Suppressor macrophage treated with lipopolysaccharide for 4 hours (primary cell): ENCODE measurements around the gene GNPAT.

ENCODE experiments used
- DNase-seq: peaks from one replicate; pipeline ENCODE4 v3.0.0-alpha.2; 2020

Gene GNPAT

DNA sequence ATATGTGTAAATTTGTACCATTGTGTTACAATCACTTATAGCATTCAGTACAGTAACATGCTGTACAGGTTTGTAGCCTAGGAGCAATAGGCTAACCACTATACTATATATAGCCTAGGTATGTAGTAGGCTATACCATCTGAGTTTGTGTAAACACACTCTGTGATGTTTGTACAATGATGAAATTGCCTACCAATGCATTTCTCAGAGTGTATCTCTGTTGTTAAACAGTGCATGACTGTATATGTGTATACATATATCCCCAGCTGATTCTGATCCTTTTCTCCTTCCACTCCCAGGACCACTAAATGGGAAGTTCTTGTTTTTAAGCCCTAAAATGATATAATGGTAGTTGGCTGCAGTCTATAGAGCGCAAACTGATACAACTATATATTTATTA, 7.8 kb downstream of the GNPAT start:
- no peak for DNase-seq

DNA sequence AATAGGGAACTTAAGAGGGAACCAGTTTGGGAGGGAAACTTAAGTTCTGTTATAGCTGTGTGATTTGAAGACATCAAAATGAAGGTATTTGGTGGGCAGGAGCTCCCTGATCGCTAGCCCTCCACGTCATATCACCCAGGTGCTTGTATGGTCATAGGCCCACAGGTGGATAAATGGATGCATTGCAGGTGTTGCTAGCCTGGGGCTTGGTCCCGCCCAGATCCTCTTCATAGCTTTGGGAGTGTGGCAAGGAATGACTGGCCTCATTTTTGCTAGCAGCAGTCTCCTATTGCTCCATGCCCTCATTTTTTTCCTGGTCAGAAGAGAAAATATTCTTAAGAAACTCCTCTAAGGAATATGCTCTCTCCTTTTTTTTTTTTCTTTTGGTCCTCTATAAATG, 11.3 kb downstream of the GNPAT start:
- no peak for DNase-seq

DNA sequence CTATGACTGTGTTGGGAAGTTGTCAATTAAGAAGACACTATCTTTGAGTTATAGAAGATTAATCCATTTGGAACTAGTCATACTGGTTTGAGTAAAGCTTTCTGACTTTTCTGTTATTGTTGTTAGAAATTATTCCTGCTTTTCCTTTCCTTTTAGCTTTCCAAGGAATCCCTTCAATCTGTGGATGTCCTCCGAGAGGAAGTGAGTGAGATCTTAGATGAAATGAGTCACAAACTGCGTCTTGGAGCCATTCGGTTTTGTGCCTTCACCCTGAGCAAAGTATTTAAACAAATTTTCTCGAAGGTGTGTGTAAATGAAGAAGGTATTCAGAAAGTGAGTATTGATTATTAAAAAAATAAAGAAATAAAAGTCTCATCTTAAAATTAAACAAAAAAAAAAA, 19.3 kb downstream of the GNPAT start:
- DNase-seq: no peak

DNA sequence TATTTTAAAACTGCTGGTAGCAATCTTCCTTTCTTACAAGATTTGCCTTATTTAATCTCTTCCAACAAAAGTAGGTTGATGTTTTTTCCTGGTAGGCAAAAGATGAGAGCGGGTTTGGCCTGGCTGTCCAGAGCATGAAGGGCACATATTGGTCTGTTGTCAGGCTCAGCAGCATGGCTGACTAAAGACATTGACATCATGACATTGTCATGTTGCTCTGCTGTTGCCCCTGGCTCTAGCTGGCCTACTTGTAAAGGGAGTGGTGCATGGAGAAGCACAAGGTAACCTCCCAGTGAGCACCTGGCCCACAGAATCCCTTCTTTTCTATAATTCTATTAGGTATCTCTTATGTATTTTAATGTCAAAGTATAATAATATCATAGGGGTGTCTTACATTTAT, 23.6 kb downstream of the GNPAT start:
- no peak for DNase-seq

DNA sequence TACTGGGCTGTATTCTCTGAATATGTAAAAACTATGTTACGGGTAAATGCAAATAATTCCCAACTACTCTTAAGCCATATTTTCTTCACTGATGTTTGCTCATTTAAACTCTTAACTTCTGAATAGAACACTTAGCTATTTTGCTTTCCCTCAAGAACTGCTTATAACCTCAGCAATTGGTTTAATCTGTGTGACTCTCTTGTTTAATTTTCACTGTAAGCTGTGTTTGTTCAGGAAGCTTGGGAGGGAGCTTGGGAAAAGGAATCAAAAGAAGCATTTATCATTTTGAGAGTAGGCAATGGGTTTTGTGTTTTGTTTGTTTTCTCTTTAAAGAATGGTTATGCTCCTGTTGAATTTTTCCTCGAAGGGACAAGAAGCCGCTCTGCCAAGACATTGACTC, 24.4 kb downstream of the GNPAT start:
- DNase-seq: no peak

DNA sequence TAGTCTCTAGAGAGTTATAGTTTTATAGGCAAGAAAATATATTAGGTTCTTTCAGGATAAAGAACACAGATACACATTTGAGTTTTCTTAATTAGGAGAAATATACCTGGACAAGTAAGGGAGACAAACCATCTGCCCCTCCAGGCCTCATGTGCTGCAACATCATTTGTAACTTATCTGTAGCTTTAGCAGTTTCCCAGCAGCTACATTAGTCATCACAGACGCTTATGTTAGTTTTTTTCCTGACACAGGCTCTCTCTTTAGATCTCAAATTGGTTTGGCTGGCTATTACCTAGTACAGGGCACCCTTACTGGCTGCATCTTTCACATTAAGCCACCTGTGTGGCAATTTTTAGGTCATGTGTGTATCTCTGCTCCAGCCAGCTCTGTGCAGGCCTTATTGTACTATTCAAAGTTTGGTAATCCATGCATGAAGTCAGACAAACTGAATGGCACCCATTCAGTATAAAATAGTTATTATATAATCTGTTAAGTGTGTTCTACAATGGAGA, 25.9 kb downstream of the GNPAT start:
- DNase-seq: no peak

DNA sequence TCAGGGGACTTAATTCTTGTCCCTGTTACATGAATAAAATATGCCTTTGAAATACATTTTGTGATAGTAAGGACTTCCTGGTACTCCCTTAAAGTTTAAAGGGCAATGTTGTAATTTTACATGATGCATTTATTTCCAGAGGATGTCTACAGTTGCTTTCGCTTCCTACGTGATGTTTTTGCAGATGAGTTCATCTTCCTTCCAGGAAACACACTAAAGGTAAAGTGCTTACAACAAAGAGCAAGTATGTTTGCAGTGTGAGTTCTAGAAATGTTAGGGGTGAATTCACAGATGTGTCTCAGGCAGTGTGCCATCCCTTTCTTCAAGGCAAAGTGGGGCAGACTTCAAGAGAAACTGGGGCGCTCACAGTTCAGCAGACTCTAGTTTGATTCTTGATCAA, 31.2 kb downstream of the GNPAT start:
- DNase-seq: no peak

DNA sequence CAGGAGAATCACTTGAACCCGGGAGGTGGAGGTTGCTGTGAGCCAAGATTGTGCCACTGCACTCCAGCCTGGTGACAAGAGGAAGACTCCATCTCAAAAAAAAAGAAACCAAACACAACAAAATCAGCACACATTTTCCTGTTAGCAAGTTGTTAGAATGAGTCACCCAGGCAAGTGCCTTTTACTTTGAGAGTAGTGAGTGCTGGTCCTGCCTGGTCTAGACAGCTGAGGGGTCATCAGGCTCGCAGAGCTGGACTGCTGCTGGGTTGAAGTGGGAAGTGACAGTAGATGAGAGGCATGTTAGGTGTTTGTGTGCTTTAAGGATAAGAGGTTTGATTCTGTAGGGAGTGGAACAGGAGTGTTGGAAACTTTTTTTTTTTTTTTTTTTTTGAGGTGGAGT, 31.9 kb downstream of the GNPAT start:
- DNase-seq: no peak

DNA sequence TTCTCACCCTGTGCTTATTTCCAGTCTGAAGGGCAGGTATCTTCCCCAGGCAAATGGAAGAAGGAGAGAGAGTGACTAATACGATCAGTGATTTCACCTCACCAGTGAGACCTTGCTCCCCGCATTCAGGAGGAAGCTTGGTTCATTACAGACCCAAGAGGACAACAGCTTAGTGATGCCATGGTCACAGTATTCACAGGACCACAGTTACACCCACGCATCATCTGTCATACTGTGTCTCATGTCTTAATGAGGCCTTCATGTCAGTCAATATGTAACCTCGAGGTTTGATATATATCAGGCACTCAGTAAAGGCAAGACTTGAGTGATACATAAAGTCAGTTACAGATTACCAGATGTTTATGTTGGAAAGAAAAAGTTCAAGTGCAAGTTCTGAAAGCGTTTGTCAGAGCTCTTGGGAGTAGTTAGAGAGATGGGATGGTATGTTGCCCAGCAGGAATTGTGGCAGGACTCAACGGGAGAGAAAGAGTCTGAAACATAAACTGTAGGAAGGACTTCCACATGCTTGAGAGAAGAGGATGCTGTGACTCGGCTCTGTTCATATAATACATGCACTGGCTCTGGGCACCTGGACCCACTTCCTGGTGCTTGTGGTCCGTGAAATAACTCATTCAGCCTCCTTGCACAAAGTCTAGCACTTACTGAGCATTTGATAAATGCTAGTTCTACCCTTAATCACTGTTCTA, 33.3 kb downstream of the GNPAT start:
- peak; percentile 3 for DNase-seq

DNA sequence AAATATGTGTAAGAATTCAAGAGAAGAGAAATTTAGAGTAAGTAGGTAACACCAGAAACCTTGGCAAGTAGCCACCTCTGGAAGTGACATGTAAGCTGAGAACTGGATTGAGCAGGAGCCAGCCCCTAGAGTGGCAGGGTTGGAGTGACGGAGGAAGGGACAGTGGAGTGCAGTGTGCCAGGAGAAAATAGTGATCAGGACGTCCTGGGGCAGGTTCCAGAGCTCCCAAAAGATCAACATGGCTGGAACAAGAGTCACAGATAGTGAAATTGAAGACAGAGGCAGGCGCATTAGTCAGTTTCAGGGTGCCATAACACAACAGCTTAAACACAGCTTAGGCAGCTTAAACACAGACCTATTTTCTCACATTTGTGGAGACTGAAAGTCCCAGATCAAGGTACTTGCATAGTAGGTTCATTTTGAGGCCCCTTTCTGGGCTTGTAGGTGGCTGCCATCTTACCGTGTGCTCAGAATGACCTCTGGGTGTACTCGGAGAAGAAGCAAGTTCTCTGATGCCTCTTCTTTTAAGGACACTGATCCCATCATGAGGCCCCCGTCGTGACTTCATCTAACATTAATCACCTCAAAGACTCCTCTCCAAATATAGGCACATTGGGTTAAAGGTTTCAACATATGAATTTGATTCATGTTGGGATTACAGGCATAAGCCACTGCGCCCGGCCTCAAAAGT, 37.2 kb downstream of the GNPAT start:
- no peak for DNase-seq

DNA sequence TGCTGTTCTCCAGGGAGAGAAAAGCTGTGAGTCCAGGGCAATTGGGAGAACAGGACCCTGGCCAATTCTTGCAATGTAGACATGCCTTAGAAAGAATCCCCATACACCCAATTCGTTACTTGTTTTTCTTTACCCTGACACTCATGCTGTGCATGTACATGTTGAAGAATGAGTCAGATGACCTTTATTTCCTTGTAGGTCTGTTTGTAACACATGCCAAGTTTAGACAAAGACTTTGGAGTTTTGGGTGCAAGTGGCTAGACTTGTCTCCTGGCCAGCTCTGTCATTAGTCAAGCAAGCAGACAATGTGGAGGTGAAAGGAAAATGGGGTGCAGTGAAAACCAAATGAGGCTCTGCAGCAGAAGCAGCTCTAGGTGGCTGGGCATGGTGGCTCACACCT, 38.1 kb downstream of the GNPAT start:
- DNase-seq: no peak

DNA sequence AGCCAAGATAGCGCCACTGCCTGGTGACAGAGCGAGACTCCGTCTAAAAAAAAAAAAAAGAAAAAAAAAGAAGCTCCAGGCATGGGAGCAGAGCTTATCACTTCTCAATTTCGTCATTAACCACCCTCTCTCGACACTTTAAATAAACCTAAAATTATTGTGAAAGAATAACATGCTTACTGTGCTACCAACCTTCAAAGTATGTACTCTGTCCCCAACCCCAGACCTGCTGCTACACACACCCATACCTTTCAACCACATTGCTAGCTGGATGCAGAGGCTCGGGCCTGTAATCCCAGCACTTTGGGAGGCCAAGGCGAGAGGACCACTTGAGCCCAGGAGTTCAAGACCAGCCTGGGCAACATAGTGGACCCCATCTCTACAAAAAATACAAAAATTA, 38.7 kb downstream of the GNPAT start:
- no peak for DNase-seq

DNA sequence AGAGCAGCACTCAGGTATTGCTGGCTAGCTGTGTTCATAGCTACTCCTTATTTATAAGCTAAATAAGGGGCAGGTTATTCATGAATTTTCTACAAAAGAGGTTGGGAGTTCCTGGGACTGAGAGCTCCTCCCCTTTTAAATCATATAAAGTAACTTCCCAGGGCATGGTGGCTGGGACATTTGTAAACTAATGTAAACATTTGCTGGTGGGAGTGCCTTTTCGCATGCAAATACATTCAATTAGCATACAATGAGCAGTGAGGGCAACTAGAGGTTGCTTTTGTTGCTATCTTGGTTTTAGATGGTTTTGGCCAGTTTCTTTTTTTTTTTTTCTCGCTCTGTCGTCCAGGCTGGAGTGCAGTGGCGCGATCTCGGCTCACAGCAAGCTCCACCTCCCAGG, 43.4 kb downstream of the GNPAT start:
- DNase-seq: no peak

DNA sequence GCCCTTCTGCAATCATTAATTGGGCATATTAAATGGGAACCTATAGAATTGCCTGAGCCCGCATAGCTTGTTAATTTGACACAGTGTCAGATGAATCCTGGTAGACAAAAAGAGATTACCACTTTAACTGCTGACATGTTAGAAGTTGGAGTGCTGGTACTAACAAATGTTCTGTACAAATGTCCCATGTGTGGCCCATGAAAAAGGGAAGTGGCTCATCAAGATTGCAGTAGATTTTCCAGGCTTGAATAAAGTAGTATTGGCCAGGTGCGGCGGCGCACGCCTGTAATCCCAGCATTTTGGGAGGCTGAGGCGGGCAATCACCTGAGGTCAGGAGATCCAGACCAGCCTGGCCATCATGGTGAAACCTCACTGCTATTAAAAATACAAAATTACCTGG, 45.6 kb downstream of the GNPAT start:
- no peak for DNase-seq

DNA sequence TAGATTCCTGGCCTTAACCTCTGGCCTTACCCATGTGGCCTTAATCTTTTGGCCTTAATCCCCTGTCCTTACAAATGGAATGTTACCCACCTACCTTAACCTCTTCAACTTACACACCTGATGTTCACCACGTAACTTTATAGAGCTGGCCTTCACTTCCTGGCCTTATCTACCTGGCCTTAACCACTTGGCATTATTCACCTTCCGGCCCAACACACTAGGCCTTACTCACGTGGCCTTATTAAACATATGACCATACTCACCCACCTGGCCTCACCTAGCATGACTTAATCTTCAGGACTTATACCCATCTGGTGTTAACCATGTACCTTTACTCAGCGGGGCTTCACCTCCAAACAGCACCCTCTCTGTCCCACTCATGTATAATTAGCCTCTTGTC, 54.9 kb downstream of the GNPAT start:
- no peak for DNase-seq

DNA sequence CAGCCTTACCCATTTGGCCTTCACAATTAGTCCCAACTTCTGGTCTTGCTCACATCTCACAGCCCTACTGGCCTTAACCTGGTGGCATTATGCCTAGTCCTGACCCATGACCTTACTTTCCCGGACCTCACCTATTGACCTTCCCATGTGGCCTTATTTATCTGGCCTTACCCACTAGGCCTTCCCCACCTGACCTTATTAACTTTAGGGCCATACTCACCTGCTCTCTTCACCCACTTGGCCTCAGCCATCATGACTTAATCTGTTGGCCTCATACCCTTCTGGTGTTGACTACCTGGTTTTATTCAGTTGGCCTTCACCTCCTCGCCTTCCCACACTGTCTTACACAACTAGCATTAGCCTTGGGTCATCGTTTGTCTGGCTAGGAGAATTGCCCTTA, 61.0 kb downstream of the GNPAT start:
- DNase-seq: no peak

DNA sequence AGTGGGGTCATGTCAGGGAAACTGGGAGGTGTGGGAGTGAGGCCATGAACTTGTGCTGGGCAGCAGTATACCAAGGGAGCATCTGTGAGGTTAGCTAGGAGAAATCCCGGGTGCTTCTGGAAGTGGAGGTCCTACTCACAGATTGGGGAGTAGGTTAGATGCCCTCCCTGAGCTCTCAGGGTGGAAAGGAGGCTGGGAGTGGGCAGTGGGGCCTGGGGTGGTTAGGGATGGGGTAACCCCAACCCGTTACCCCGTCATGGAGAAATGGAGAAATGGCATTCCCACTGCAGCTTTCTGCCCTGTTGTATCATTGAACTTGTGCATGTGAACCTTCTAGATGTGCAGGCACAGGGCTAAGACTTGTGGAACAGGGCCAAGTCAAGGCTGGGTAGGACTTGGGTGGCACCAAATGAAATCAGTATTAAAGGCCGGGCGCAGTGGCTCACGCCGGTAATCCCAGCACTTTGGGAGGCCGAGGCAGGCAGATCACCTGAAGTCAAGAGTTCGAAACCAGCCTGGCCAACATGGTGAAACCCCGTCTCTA, 69.5 kb downstream of the GNPAT start:
- DNase-seq: no peak

DNA sequence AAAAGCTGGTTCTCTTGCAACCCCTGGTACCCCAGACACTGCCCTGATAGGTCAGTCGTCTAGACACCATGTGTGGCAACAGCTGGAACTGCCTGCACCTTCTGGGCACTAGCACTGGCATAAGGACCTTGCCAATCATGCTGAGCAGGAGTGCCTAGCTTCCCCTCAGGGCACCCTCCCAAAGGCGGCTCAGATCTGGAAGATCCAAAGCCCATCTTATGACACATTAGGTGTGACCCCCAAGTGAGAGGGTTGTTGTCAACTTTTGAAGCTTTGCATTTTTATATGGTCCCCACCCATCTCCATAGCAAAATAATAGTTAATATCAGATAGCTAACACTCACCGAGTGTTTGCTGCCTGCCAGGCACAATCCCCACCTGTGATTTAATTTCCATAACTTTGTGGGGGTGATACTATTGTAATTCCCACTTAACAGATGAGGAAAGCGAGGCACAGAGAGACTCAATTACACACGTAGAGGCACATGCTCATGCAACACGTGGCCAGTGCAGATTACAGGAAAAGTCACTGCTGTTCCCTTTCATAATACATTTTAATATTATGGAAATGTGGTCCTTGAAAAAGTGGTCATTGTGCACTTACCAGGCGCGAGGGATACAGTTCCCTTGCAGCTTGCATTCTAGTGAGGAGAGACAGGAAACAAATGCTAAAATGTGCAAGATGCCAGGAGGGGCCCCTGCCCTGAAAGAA, 70.9 kb downstream of the GNPAT start:
- no peak for DNase-seq

DNA sequence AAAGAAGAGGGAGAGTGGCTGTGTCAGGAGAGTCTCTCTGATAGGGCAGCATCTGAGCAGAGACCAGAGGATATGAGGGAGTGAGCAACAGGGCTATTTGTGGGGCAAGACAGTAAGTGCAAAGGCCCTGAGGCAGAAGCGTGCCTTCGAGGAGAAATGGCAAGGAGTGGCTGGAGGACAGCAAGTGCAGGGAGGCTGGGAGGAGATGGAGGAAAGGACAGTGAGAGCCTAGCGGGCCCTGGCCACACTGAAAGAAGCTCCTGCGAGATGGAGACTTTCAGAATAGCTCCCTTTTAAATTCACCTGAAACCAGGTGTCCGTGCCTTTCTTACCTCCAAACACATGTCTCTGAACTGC, 71.4 kb downstream of the GNPAT start:
- DNase-seq: no peak

DNA sequence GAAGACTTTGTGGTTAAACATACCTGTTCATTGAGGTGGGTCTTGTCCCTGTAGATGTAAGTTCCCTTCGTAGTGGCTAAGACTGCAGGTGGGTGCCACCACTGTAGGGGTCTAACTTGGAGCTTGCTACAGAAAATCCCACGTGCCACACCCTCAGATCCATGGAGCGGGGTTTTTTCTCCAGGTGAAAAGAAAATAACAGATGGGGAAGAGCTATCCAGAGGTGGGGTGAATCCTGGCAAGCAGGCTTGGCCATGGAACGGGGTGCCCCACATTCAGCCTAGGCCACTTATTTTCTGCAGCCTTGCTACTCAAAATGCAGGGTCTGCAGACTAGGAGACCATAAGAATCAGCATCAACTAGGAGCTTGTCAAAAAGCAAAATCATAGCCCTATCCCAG, 72.6 kb downstream of the GNPAT start:
- DNase-seq: no peak

DNA sequence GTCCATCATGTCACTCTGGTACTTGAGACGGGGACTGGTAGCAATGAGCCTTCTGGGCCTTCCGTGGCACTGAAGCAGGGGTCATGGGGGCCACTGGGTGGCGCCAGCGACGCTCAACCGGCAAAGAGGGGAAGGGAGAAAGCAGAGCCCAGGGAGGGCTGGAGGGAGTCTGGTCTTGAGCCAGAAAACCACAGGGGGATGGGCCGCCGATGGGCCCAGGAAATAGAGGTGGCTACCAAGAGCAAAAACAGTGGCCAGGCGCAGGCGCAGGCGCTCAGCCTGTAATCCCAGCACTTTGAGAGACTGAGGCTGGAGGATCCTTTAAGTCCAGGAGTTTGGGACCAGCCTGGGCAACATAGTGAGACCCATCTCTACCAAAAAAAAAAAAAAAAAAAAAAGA, 74.9 kb downstream of the GNPAT start:
- DNase-seq: peak; percentile 59

DNA sequence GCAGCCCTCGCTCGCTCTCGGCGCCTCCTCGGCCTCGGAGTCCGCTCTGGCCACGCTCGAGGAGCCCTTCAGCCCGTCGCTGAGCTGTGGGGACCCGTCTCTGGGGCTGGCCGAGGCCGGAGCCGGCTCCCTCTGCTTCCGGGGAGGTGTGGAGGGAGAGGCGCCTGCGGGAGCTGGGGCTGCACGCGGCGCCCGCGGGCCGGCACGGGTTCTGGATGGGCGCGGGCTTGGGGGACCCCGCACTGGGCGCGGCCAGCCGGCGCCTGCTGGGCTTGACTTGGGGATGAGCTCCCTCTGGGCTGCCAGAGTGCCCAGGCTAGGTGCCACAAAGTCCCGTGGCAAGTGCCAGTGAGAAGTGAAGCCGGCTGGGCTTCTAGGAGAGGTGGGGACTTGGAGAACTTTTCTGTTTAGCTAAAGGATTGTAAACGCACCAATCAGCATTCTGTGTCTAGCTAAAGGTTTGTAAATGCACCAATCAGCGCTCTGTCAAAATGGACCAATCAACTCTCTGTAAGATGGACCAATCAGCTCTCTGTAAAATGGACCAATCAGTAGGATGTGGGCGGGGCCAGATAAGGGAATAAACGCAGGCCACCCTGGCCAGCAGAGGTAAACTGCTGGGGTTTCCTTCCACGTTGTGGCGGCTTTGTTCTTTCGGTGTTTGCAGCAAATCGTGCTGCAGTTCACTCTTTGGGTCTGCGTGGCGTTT, 76.4 kb downstream of the GNPAT start:
- no peak for DNase-seq

DNA sequence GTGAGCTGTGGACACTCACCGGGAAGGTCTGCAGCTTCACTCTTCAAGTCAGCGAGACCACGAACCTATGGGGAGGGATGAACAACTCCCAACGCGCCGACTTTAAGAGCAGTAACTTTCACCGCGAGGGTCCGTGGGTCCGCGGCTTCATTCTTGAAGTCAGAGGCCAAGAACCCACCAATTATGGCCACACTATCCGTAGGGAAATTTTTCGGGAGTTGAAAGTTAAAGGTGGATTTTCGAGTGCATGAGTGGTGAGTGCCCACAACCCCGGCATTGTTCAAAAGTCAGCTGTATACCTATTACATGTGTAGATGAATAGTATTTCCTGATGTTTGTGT, 77.0 kb downstream of the GNPAT start:
- no peak for DNase-seq
